ENCODE data around the gene MSX2.
A peak's percentile ranks its signal among the peaks of the same experiment; 100 is the strongest.

Gene MSX2

GRCh38 chr5:174724484-174725260, at the start of gene MSX2 (continued):
- TF ChIP-seq ZNF76 (tag by site-specific recombination; IDR thresholded peaks at IDR 0.05; ENCODE audit: borderline replicate concordance, low read depth) (peak; percentile 54), ZNF521 (tag by site-specific recombination; IDR thresholded peaks at IDR 0.05) (no peak), ZNF449 (tag by site-specific recombination; IDR thresholded peaks at IDR 0.05) (no peak), ZNF501 (tag by site-specific recombination; IDR thresholded peaks at IDR 0.05) (peak; percentile 55), ZNF174 (tag by site-specific recombination; IDR thresholded peaks at IDR 0.05) (no peak), ZNF335 (tag by site-specific recombination; conservative IDR thresholded peaks at IDR 0.05) (peak; percentile 23; the same call in 1 of the 2 replicates), GLIS2 (tag by site-specific recombination; IDR thresholded peaks at IDR 0.05) (peak; percentile 55; the same call in 1 of the 2 replicates), ZNF518A (tag by site-specific recombination; conservative IDR thresholded peaks at IDR 0.05; ENCODE audit: low read depth) (no peak), ZNF580 (tag by site-specific recombination; IDR thresholded peaks at IDR 0.05) (no peak), ZNF514 (tag by site-specific recombination; IDR thresholded peaks at IDR 0.05) (no peak), ZNF302 (tag by site-specific recombination; IDR thresholded peaks at IDR 0.05; ENCODE audit: low read depth) (no peak), KLF16 (tag by site-specific recombination; IDR thresholded peaks at IDR 0.05) (no peak), SALL2 (tag by site-specific recombination; IDR thresholded peaks at IDR 0.05; ENCODE audit: borderline replicate concordance) (no peak), HOXC10 (CRISPR knock-in tag; IDR thresholded peaks at IDR 0.05) (no peak), AEBP2 (tag by site-specific recombination; IDR thresholded peaks at IDR 0.05; ENCODE audit: borderline replicate concordance) (no peak), ZNF433 (tag by site-specific recombination; IDR thresholded peaks at IDR 0.05; ENCODE audit: low read depth) (no peak), ZNF704 (tag by site-specific recombination; IDR thresholded peaks at IDR 0.05) (no peak), ZBTB49 (tag by site-specific recombination; IDR thresholded peaks at IDR 0.05; ENCODE audit: low read depth) (no peak), ZFP69B (tag by site-specific recombination; IDR thresholded peaks at IDR 0.05) (0 out of 2 replicates have a peak, but pooled peaks have one; percentile 15), ZXDB (tag by site-specific recombination; IDR thresholded peaks at IDR 0.05) (peak; percentile 38; the same call in 1 of the 2 replicates), KLF10 (tag by site-specific recombination; IDR thresholded peaks at IDR 0.05) (no peak; the same call in 1 of the 2 replicates), ZNF10 (tag by site-specific recombination; IDR thresholded peaks at IDR 0.05) (0 out of 2 replicates have a peak, but pooled peaks have one; percentile 6), MYNN (tag by site-specific recombination; IDR thresholded peaks at IDR 0.05; ENCODE audit: borderline replicate concordance) (no peak), SP2 (tag by site-specific recombination; IDR thresholded peaks at IDR 0.05) (peak; percentile 82), BCL11A (tag by site-specific recombination; IDR thresholded peaks at IDR 0.05; ENCODE audit: low read depth) (no peak), ZNF292 (tag by site-specific recombination; IDR thresholded peaks at IDR 0.05; ENCODE audit: borderline replicate concordance, low read depth) (no peak)

Data from HEK293 (cell line).